GM18870 (cell line): Measurements from ENCODE around the gene GOLGA8F.
"Not testable (repeated sequence)": the region's sequence is repeated elsewhere in the genome, so short reads cannot be mapped to it uniquely, and the experiment has no call there.

Experiments used
- ATAC-seq: cut with Tn5 transposase; IDR thresholded peaks from one replicate; pipeline ENCODE4 v1.9.1; 2021; ENCODE audit warnings: moderate library complexity; ENCODE audit not compliant: unreplicated experiment

GOLGA8F gene

DNA sequence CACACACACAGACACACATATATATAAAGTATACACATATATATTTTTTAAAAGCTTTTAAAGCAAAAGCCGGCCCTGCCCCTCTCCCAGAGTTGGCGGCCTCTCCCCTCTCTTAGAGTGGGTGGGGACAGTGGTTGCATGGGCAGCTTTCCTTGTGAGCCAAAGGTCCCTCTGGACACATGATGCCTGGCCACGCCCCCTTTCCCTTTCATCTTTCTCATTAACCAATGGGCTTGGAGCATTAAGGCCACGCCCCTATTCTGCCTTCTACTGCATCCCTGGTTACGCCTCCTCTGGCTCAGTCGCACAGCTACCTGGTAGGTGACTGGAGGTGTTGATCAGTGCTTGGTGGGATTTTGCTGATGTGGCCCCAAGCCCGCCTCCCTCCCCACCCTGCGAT lies at the start of gene GOLGA8F:
GOLGA8F (plus strand) TSS at position 301 of the 400 bp plus-strand sequence; CDS start at position 399, 98 bp downstream.
- ATAC-seq, result not testable (repeated sequence)

DNA sequence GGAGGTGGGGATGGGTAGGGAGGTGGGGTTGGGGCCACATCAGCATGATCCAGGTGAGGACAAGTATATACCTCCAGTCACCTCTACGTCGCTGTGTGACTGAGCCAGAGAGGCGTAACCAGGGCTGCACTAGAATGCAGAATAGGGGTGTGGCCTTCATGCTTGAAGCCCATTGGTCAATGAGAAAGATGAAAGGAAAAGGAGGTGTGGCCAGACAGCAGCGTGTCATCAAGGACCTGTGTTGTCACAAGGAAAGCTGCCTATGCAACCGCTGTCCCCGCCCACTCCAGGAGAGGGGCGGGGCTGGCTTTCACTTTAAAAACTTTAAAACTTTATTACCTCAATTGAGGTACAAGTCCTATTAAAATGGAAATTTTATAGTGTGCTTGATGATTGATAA lies 20.5 kb upstream of the GOLGA8F start, which contains the start of gene GOLGA6L24:
GOLGA6L24 (minus strand) TSS at position 101 of the 400 bp plus-strand sequence; CDS start at position 40, 61 bp downstream.
- not testable (repeated sequence) for ATAC-seq

GRCh38 chr15:28365502-28365901 lies 13.0 kb upstream of the GOLGA8F start:
- not testable (repeated sequence) for ATAC-seq

GRCh38 chr15:28380053-28380452 lies 1.6 kb downstream of the GOLGA8F start:
- not testable (repeated sequence) for ATAC-seq

- ATAC-seq, result not testable (repeated sequence)
Measured at GRCh38 chr15:28396022-28396421, 17.6 kb downstream of the GOLGA8F start.

GRCh38 chr15:28402774-28403435 lies 24.4 kb downstream of the GOLGA8F start:
- not testable (repeated sequence) for ATAC-seq

DNA sequence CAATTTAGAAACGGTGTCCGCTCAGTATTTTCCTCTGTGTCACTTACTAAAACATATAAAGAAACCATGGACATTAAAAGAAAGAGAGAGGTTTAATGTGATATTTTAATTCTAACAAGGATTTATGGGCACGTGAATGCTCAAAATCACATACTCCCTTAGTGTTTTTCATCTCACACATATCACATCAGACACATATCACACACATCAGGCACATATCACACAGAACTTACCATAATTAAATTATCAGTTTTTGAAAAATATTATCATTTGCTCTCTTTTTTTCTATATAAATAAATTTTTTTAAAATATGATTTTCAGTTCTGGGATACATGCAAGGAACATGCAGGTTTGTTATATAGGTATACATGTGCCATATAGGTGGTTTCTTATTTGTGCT lies 42.0 kb downstream of the GOLGA8F start:
- not testable (repeated sequence) for ATAC-seq

DNA sequence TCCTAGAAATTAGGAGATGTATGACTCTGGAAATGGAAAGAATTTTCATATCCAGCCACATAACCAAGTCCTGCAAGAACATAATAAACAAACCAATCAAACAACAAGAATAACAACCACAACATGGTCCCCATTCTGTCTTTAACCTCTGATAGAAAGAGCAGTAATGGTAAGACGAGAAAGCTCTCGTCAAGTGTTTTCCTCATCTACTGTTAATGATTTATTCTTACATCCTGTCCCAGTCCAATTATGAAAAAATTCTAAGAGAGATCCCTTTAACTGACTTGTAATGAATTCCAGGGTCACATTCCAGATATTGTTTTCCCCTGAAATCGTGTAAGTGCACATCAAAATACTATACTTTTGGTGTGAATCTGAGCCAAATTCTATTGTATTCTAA lies 57.1 kb downstream of the GOLGA8F start:
- not testable (repeated sequence) for ATAC-seq
